Lung (tissue), 12 donors: Measurements from ENCODE around the gene CHRM4. TPM values are rescaled to one million over a fixed set of nuclear protein-coding genes. Genes with fewer than 3 reads are reported as not detected.

Source experiments
- ATAC-seq: fragments of 200-7000 bp; cut with Tn5 transposase; one replicate; pipeline ENCODE4 v1.9.1; 2020; ENCODE audit warnings: moderate number of reproducible peaks; ENCODE audit not compliant: insufficient read depth, low FRiP score
- DNase-seq, 3 donors: peaks; one replicate each; pipeline ENCODE4 v3.0.0-alpha.2; 2013 to 2017
- H3K27ac ChIP-seq, 2 donors: one replicate each; pipeline ENCODE4 v1.5.1; 2013; ENCODE audit warnings: mild to moderate bottlenecking in 2 of 2, moderate library complexity in 2 of 2, control low read depth in 1 of 2, inconsistent platforms in 1 of 2, low read depth in 1 of 2, low read length in 1 of 2
- H3K27me3 ChIP-seq, 3 donors: one replicate each; pipeline ENCODE4 v1.5.1; 2013; ENCODE audit warnings: low read length in 2 of 3; ENCODE audit not compliant: control insufficient read depth in 3 of 3, insufficient read depth in 3 of 3
- H3K36me3 ChIP-seq, 4 donors: one replicate each; pipeline ENCODE4 v1.5.1; 2013; ENCODE audit warnings: low read length in 4 of 4, mild to moderate bottlenecking in 1 of 4, moderate library complexity in 1 of 4; ENCODE audit not compliant: control insufficient read depth in 4 of 4, insufficient read depth in 4 of 4
- H3K4me1 ChIP-seq, 5 donors: one replicate each; pipeline ENCODE4 v1.5.1; 2013; ENCODE audit warnings: low read length in 5 of 5, mild to moderate bottlenecking in 2 of 5, moderate library complexity in 1 of 5; ENCODE audit not compliant: control insufficient read depth in 5 of 5, insufficient read depth in 5 of 5
- H3K4me3 ChIP-seq: one replicate; pipeline ENCODE4 v1.5.1; 2013; ENCODE audit warnings: mild to moderate bottlenecking, control low read depth, moderate library complexity
- H3K9ac ChIP-seq, 2 donors: one replicate each; pipeline ENCODE4 v1.5.1; 2013; ENCODE audit warnings: low read length in 2 of 2, control low read depth in 1 of 2; ENCODE audit not compliant: insufficient read depth in 1 of 2
- H3K9me3 ChIP-seq, 4 donors: one replicate each; pipeline ENCODE4 v1.5.1; 2013; ENCODE audit warnings: low read length in 3 of 4, mild to moderate bottlenecking in 1 of 4, moderate library complexity in 1 of 4; ENCODE audit not compliant: control insufficient read depth in 4 of 4, insufficient read depth in 3 of 4
- CTCF ChIP-seq: IDR thresholded peaks from 2 replicates; pipeline ENCODE4 v1.5.1; 2012; ENCODE audit warnings: mild to moderate bottlenecking; ENCODE audit errors: control extremely low read depth, extremely low read depth
- WGBS, 2 donors: extraction: QIAGEN DNeasy Blood & Tissue Kit; methylation state at CpG; one replicate each; pipeline ENCODE4 v1.1.7; 2013; 5-methylcytosine and 5-hydroxymethylcytosine counted together
- polyA plus RNA-seq, 2 donors: library from polyadenylated mRNA; stranded (reverse); fragments of 200-250 nt; gene quantifications; one replicate each; pipeline ENCODE4 v1.2.1, GENCODE V29; 2013
- total RNA-seq, 2 donors: library from RNA; depleted of rRNA in 1 of 2; stranded (reverse); fragments of >200 nt in 1 of 2; gene quantifications; one replicate each; pipeline ENCODE4 v1.2.1, GENCODE V29; 2014 to 2021
- donor health status: control.
- donor health status: control.
- donor health status: Bipolar disorder and iron deficiency.
- donor health status: healthy.
- donor health status: DM: yes; HTN: yes; CAD: no.

Gene CHRM4
- total and polyA plus RNA-seq, 4 donors = 0.05 to 0.28 (median 0.10) TPM; not detected in 1

- Histone ChIP-seq H3K4me3 (no peak overlapping the region), H3K9ac (no peak overlapping the region), H3K4me1 (peaks cover 0 to 19% (median 7%) of the 10 kb centered on the region in 5 donors), H3K27me3 (no peaks in the 10 kb centered on the region), H3K27ac (no peak overlapping the region), H3K36me3 (peaks cover under 1 to 41% (median 9%) of the 10 kb centered on the region in 4 donors), H3K9me3 (no peaks in the 10 kb centered on the region)
- DNase-seq = no peak
- no peak for ATAC-seq
- TF ChIP-seq CTCF = no peak
- WGBS, 2 donors = 68 to 78% methylated on average over 20 of the region's 20 CpGs
Observed at GRCh38 chr11:46378811-46379481, 12.6 kb downstream of the CHRM4 start.

GRCh38 chr11:46378296-46378695 is 13.3 kb downstream of the CHRM4 start:
- ATAC-seq = no peak
- 87 to 90% methylated on average over 10 of the region's 10 CpGs for WGBS, 2 donors

DNA sequence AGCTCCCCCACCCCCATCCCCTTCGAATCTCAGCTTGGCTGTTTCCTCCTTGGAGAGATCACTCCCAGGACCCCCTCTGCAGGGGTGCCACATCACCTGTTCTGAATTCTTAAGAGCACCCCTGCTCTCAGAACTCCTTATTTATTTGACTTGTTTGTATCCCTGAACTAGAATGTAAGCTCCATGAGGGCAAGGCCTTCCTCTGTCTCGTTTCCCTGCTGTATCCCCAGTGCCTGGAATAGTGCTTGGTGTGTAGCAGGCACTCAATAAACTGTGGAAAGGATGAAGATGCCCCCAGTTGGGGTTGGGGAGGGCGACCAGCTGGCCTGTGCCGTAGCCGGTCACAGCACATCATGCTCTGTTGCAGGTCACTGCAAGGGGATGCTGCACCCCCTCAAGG is 13.7 kb downstream of the CHRM4 start:
- WGBS, 2 donors = 93 to 94% methylated on average over 5 of the region's 5 CpGs
- no peak for ATAC-seq
- no peak for TF ChIP-seq CTCF
- H3K4me3 ChIP-seq = no peak overlapping the region
- DNase-seq = no peak
- no peaks in the 10 kb centered on the region for H3K27me3 ChIP-seq
- peaks cover 3 to 47% (median 5%) of the 10 kb centered on the region in 4 donors for H3K36me3 ChIP-seq
- H3K9ac ChIP-seq = peak overlapping the region in 1 of 2 donors; percentile 25
- H3K27ac ChIP-seq = no peak overlapping the region
- no peaks in the 10 kb centered on the region for H3K9me3 ChIP-seq
- H3K4me1 ChIP-seq = peaks cover 0 to 11% (median 4%) of the 10 kb centered on the region in 5 donors

More at GRCh38 chr11:46378296-46378695, 13.3 kb downstream of the CHRM4 start:
- TF ChIP-seq CTCF = no peak
- no peak overlapping the region for H3K9ac ChIP-seq
- no peak for DNase-seq
- no peaks in the 10 kb centered on the region for H3K9me3 ChIP-seq
- H3K27ac ChIP-seq = no peak overlapping the region
- H3K36me3 ChIP-seq = peaks cover 3 to 45% (median 7%) of the 10 kb centered on the region in 4 donors
- peaks cover 0 to 16% (median 7%) of the 10 kb centered on the region in 5 donors for H3K4me1 ChIP-seq
- no peak overlapping the region for H3K4me3 ChIP-seq
- no peaks in the 10 kb centered on the region for H3K27me3 ChIP-seq
